Hematopoietic multipotent progenitor cell treated with erythropoietin and hydrocortisone succinate and interleukin-3 and kit ligand, for 15 days (in vitro differentiated cells): Measurements from ENCODE around the gene PCMTD2.

Experiments used
- DNase-seq: peaks from one replicate; pipeline ENCODE4 v3.0.0-alpha.2; 2015; ENCODE audit warnings: low spot score

The PCMTD2 gene

DNA sequence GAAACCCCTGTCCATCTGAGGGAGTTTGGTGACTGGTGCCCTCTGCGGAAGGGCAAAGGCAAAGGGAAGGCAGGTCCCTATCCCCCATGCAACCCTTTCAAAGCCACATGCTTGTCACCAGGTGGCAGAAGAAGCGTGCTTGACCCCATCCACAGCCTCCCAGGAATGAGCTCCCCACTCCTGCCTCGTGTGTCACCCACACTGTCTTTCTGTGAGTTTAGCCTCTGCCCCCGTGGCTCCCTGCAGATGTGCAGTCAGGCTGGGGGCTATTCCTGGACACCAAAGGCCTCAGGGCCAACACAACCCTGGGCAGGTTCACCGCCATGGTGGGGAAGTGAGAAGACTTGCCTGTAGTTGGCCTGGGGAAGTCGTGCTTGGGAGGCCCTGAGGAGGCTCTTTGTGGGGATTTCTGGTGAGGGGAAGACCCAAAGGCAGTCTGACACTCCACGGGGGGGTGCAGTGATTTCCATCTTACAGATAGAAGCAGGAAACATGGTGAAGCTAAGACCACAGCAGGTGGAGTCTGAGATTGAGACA, 16.6 kb upstream of the PCMTD2 start:
- no peak for DNase-seq

DNA sequence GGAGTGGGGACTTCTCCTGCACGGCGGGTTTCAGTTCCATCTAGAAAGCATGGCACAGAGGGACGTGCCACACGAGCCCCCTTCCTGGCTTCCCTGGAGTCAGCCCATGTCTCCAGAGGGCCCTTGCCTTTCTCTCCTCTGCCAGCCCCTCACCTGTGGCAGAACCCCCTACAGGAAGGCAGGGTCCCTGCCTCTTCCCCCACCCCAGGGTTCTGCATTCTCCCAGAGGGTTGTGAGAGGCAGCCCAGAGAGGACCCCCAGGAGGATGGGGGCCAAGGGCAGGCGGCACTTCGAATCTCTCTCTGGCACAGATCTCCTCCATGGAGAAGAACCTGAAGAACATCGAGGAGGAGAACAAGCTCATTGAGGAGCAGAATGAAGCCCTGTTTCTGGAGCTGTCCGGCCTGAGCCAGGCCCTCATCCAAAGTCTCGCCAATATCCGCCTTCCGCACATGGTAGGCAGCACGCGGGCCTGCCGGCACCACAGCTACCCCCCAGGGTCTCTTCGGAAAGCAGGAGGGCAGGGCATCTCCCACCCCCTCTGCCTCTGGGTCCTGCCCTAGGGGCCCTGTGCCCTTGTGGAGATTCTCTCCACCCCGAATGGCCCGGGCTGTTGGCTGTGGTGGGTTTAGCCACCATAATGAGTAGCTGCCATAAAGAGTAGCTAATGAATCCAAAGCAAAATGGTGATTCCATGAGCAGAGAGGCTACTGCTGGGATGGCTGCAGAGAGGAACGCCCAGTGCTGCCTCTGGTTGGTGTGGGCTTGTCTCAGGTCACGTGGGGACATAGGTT, 15.9 kb upstream of the PCMTD2 start:
- DNase-seq = no peak

DNA sequence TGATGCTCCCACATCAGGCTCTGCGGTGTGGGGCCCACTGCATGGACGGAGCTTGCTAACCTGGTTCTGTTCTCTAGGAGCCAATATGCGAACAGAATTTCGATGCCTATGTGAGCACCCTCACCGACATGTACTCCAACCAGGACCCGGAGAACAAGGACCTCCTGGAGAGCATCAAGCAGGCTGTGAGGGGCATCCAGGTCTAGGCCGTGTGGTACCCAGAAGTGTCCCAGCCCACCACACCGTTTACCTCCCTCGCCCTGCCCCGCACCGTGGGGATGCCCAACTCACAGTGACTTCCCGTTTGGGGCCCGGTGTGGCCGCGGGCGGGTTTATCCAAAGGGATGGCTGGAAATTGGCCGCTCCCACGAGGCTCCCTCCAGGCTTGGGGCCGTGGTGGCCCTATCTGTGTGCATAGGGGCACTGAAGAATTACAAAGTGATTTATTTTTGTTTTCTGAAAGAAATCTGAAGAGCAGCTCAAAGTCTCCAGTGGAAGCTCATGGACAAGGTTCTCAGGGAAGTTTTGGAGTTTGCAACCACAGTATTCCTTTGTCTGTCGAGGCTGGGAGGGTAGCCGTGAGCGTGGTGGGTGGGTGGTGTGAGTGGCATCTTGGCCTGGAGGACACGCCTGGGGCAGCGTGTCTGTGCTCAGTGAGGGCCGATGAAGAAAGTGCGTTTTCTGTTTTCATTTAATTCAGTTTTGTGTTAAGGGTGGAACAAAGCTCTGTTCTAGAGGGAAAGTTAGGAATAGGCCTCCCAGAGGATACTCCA, 15.1 kb upstream of the PCMTD2 start:
- no peak for DNase-seq

DNA sequence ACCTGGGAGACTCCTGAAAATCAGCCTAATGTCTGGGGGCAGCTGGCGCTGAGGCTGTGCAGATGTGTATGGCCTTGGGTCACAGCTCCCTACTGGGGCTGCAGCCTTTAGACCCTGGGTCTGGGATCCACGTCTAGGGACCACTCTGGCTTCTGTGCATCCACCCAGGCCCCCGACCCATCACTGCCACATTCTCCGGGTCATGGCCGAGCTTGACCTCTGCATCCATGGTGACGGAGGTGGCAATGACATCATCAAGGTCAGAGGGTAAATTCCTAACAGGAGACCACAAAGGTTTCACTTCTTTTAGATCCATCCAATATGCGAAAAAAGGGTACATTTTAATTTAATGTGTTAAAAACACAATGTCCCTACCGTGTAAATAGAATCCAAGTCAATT, 14.5 kb upstream of the PCMTD2 start:
- DNase-seq = no peak

DNA sequence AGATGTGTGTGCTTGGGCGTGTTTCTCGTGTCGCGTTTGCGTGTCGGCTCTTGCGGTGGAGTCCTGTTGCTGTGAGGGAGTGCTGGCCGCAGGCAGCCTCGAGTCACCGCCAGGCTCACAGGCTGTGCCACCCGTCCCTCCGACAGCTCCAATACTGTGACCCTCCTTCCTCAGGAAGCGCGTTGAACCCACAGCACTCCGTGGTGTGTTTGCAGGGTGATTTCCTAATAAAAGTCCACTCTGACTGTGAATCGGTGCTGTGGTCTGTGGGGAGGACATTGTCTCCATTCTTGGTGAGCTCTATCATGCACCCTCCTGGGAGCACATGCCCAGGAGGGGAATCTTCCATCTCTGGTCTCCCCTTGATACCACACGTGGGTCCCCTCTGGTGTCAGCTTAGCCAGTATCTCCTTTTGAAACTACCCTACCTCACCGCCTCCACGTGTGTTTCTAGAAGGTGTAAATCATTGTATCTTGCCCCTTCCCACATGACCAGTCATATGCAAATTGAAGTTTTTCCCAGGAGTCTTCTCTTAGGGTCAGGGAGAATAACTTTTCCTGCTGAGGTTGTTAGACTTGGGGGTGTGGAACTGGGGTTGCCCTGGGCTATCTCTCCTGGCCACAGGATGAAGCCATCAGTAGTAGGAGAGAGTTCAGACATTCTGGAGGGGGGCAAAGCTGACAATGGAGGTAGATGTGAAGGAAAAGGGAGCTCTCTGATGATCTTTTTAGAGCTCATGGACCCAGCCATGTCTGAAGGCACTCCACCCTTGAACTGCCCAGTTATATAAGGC, 13.3 kb upstream of the PCMTD2 start:
- no peak for DNase-seq

DNA sequence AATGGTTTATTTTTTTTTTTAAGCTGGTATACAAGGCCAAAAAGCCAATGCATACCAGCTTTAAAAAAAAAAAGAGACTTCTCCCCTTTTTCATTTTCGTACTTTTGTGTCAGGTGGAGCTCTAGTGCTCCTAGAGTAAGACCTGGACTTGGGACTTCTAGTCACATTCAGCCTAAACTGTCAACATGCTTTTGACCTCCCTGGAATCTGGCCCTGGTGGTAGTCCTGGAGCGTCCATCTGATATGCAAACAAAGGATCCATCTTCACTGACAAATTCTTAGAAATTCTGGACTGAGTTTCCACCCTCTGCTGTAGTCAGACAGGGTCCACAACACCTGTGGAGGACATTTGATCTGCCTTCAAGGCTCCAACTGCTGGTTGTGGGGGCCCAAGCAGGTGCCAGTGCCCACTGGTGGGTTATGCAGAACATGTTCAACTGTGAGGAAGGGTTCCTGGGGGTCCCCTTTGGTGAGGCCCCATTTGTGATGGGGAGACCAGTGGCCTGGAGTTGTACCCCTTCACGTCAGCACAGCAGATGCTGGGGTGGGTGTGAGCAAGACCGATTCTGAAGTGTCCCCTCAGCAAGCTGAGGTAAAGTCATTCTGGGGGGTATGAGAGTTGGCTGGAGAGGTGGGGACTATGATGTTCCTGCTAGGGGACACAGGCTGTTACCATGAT, 12.6 kb upstream of the PCMTD2 start:
- DNase-seq = no peak

DNA sequence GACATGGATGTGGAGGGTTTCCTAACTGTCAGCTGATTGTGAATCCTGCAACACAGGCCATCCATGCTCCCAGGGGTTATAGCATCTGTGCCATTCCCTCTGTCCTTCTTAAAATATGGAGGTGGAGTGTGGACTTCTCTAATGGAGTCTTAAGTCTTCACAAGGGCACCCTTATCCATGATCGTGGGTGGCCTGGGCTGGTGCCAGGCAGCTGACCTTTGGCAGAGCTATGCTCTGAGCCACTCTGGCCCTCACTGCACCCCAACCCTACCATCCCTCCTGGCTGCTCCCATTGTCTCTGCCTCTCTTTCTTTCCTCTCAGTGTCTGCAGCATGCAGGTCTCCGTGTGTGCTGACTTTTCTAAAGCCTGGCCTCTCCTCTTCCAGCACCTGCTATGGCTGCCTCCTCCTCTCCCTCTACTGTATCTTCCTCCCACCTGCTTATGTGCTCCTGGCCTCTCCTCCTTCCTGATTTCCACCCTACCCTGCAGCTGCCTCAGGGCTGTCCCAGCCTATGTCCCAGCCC, 11.2 kb upstream of the PCMTD2 start:
- DNase-seq = no peak

DNA sequence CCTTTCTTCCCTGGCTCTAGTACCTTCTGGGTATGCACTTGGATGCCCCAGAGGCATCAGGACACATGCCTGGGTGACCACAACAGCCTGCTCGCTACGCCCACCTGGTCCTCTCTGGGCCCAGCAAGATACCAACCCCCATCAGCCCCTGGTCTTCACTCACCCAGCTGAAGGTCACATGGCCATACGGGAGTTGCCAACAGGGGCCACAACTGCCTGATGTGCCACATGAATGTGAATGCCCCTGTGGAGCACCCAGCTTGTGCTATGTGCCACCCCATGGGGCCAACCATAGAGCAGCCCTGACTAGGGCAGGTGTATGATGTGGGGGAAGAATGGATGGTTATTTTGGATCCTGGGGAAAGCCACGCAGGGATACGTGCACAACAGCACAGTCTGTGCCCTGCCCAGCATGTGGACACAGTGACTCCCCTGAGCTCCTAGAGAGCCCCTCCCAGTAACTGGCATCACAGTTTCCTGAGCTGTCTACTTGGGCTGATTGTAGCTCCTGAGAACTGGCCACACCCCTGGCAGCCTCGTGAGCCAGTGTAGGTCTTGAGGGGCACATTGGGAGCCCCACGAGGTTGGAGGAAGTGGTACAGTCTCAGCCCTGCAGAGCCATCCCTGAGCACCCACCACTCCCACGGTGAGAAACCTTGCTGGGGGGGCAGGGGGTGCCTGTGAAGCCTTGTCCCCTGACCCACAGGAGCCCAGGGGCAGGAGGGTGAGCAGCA, 10.5 kb upstream of the PCMTD2 start:
- DNase-seq = no peak

DNA sequence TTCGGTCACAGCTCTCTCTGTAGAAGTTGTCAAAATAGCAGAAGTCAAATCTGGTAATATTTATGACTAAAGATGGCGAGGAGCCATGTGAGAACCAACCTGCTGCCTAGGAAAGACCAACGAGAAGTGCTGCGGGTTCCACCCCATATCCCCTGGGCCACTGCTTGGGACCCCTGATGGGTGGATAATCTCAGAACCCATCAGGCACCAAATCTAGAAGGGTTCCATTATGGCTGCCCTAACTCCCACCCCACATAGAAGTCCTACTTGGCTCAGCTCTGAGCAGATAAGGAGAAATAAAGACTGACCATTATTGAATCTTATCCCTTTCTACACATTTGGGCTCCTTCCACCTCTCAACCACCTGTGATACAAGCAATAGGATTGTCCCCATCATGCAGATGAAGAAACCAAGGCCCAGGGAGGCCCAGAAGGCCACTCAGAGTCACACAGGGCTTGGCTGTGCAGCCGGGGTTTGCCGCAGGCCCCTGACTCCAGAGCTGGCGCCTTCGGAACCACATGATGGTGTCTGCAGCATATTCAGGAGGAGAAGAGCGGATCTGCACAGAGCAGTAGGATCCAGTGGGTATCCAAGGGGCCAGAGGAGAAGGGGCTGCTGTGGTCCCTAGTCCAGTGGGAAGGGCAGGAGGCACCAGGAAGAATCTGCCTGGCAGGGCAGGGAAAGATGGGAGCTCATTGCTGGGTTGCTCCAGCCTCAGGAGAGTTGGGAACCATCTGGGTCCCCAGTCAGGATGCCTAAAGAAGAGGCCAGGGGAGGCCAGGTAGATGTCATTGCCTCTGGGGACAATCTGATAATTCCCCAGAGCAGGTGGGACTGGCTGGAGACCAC, 9.6 kb upstream of the PCMTD2 start:
- DNase-seq = no peak

DNA sequence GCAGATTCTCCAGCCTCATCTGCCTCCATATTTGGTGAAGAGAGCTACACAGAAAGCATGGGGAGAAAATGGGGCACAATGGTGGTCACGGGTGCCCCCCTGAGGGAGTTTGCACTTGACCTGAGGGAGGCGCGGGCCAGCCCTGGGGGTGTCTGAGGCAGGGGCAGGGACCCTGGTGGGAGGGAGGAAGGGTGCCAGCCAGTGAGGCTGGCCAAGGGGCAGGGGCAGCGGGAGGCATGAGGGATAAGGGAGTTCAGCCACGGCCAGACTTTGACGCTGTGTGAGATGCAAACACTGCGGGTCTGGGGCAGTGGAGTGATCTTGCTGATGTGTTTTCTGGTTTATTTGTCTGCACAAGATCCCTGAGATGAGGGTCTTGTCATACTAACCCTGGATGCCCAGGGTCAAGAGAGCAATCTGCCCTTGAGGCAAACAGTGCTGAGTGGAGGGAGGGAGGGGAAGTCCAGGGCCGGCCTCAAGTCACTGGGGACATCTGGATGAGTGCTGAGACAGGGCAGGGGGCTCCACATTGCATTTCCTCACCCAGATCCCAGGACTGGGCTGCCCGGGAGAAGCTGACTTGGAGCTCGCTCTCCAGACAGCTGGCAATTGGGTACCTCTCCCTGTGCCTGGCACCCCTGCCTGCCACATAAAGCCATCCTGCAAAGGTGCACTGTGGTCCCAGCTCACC, 8.8 kb upstream of the PCMTD2 start:
- no peak for DNase-seq

DNA sequence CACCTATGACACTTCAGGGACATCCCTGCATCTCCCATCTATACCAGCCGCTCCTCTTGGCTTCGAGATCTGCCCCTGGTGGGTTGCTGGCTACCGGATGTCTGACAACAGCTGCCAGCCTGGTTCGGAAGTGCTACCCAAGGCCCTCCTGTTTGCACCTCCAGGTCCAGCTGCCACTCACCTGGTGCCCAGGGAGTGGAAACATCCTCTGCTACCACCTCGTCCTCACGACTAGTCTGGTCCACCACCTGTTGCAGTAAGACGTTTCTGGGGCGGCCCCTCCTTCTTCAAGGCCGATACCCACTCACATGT, 8.3 kb upstream of the PCMTD2 start:
- no peak for DNase-seq

DNA sequence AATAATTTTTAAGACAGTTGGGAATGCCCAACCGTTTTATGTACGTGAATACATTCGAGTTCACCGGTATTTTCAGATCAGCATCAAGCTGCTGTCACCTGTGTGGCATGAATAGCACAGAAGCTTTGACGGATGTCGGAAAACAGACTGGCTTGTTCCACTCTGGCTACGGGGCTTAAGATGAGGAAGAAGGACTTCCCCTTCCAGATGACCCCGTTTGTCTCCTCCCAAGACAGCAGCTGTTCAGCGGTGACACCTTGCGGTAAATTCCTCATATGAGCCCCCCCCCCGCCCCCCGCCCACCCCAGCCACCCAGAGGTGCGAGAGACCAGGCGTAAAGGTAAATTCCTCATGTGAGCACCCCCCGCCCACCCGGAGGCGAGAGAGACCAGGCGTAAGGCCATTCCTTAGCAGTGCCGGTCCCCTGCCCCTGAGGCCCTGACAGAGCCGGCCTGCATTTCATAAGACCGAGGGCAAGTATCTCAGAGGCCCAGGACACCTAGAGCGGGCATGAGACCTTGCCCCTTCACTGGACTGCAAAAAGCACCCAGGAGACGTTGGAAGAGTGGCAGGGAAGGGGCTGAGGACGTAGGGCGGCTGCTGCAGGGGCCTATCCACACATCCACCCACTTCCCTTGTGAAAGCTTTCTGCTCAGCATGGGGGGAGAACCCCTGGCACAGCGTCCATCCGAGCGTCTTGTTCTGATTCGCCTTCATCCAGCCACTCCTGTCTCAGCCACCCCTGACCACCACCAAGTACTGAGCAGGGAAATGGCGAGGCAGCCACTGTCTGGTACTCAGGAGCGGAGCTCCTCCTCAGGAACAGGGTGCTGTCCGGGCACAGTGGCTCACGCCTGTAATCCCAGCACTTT, 7.3 kb upstream of the PCMTD2 start:
- DNase-seq = no peak

DNA sequence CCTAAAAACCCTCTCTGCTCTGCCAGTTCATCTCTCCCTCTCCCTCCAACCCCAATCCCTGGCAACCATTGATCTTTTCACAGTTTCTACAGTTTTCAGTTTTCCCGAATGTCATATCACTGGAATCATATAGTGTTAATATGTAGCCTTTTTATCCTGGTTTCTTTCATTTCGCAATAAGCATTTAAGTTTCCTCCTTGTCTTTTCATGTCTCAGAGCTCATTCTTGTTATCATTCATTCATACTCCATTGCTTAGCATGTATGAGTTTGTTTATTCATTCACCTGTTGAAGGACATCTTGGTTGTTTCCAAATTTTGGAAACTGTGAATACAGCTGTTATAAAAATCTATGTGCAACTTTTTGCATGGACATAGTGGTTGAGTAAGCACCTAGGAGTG, 5.5 kb upstream of the PCMTD2 start:
- DNase-seq = no peak

DNA sequence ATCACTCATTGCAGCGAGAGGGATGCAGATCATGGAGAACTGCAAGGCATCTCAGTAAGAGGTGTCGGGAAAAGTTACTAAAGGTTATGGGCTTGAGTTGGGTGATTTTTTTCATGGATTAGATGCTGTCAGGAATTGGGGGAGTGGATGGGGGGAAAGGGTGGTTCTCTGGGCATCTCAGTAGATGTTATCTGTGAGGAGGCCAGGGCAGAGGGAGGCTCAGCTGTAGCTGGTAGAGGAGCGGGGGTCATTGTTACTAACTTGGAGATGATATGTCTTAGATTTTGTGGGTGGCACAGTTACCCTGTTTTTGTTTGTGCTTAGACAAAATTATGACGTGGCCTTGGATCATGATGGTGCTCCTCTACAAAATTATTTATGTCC, 2.6 kb upstream of the PCMTD2 start:
- no peak for DNase-seq

DNA sequence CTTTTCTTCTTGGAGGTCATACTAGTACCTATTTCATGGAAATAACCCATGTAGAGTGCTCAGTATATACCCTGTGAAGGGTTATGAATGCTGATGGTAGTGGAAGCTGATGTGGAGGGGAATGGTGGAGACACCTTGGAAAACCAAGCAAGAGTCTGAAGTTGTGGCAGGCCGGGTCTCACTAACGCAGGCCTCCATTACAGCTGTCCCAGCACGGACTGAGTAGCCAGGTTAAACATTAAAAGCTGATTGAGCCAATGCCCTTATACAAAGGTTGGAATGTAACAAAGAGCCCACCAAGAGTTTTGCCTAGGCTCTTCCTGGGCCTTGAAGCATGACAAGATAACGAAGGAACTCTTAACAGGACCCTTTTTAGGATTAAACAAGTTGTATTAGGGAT, 2.1 kb upstream of the PCMTD2 start:
- no peak for DNase-seq

DNA sequence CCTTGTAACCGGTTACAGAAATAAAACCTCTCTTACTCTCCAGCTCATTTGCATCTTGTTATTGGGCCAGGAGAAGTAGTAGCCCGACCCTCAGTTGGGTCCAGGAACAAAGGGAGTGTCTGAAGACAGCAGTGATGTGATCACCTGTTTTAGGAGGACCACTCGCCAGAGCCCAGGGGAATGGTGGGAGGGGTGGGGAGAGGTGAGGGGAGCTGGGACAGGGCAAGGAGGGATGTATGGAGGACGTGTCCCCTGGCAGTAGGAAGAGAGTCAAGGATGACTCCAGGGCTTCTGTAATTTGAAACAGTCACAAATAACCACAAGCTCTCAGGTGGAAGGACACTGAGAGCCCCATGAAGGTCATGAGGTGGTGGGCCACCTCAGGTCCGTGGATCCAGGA, 1.4 kb upstream of the PCMTD2 start:
- DNase-seq = no peak

DNA sequence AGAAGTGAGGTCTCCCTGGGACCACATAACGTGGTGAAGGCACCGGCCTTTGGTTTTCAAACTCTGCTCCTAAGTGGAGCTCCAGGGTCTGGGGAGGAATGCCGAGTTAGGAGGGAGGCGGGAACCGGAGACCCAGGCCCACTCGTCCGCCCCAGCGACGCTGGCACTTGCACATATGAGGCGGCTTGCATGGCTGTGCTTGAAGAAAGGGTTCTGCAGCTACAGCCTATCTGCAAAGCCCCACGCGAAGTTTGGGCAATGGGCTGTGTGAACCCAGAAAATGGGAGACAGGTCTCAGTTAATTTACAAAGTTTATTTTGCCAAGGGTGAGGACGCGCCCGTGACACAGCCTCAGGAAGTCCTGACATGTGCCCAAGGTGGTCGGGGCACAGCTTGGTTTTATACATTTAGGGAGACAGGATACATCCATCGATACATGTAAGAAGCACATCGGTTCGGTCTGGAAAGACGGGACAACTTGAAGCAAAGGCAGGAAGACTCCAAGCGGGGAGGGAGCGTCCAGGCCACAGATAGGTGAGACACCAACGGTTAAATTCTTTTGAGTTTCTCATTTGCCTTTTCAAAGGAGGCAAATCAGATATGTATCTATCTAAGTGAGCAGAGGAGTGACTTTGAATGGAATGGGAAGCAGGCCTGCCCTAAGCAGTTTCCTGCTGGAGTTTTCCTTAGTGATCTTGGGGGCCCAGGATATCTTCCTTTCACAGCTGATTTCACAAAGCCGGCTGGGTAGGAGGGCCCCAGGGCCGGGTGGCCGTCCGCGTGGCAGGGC, 782 bp upstream of the PCMTD2 start:
- DNase-seq = peak; percentile 11
